Activated CD4-positive, alpha-beta T cell treated with anti-CD3 and anti-CD28 coated beads for 1 hour (primary cell): ENCODE measurements around the gene GNG2.
A peak's percentile ranks its signal among the peaks of the same experiment; 100 is the strongest.

Source experiments
- DNase-seq: peaks from one replicate; pipeline ENCODE4 v3.0.0-alpha.2; 2020

Gene GNG2

GRCh38 chr14:51895375-51895774, 35.0 kb downstream of the GNG2 start:
- DNase-seq, result no peak

- DNase-seq, result no peak
Observed at GRCh38 chr14:51897791-51898355, 37.5 kb downstream of the GNG2 start.

DNA sequence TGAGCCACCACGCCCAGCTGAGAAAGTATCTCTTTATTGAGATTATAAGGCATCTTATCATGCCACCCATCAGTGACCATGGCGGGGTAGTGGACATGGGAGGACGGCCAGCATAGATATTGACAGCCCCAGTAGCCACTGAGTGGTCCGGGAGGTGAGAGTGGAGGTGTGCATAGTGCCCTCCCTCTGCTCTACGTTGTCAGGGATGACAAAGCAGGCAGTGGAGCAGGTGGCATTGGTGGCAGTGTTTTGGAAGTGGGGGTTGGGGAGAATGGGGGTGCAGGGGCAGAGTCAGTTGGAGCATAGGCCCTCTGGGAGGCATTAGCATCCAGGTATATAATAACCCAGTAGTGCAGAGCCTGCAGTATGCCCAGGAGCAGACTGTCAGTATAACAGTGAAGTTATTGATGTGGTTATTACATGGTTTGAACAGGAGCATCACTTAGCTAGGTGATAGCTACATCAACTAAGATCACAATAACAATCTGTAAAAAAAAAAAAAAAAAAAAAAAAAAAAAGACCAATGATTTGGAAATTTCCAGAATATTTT, 41.1 kb downstream of the GNG2 start:
- DNase-seq, result no peak

DNA sequence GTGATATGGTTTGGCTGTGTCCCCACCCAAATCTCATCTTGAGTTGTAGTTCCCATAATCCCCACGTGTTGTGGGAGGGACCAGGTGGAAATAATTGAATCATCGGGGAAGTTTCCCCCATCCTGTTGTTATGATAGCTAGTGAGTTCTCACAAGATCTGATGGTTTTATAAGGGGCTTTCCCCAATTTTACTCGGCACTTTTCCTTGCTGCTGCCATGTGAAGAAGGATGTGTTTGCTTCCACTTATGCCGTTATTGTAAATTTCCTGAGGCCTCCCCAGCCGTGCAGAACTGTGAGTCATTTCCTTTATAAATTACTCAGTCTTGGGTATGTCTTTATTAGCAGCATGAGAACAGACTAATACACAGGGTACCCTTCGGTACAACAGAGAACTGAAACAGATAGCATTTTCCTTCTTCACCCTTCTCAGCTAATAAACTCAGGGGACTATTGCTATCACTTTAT, 45.3 kb downstream of the GNG2 start:
- peak; percentile 31 for DNase-seq

DNA sequence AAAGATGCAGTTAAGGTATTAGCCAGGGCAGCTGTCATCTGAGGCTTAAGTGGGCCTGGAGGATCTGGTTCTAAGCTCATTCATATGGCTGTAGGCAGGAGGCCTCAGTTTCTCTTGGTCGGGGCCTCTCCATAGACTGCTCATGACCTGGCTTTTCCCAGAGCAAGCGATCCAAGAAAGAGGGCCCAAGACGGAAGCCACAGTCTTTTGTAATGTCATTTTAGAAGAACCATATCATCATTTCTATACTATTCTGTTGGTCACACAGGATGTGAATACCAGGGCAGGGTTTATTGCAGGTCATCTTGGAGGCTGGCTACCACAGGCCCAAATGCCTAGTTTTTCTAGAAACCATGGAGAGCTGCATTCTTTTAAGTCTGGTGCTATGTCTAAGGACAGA, 47.7 kb downstream of the GNG2 start:
- no peak for DNase-seq

GRCh38 chr14:51912112-51912786, 51.8 kb downstream of the GNG2 start:
- DNase-seq, result no peak

DNA sequence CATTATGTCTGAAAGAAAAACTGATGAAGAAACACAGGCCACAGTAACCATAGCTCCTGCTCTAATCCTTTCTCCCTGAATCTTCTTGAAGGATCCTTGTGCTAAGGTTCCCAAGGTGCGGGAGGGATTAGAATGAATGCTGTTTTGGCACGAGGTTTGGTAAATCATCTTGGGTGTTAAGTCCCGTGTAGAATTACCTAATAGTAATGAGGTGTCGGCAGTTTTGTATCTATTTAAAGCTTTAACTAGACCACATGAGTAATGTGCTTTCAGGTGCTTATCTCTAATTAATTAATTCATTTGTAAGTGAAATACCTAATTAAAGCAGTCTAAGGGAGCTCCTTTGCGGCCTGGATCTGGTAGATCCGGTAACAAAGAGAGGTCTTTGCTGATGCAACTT, 53.9 kb downstream of the GNG2 start:
- DNase-seq, result no peak

DNA sequence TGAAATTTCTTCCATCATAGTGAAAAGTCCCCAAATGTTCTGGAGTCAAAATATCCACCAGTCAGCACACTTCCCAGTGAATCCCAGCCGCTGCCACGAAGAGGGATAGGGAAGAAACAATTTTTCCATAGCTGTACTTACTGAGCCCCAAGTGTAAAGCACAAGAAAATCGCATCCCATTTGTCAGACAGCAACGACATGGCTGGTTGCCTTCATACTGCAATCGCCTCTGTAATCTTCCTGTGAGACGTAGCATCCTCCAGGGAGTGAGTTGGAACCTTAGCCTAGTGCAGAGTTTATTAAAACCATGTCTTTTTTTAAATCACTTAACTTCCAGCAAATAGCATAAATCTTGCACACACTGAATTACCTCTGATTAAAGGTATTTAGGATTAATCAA, 56.8 kb downstream of the GNG2 start:
- DNase-seq, result no peak

- no peak for DNase-seq
Observed at GRCh38 chr14:51921026-51921425, 60.6 kb downstream of the GNG2 start.

DNA sequence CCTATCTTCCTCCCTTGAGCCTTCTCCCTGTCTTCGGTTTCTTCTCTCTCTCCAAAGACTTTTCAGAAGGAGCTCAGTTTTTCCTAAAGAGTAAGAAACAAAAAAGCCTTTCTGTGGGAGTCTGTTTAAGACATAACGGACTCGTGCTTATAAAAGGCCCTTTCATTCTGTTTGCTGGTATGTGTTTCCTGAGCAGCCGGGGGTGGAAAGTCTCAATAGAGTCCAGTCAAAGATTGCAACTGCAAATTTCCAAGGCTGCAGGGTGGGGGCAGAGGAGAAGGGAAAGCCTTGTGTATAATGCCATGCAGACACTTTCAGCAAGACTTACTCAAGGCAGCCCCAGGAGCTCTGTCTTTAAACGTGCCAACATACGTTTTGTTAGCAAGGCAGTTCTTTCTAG, 62.2 kb downstream of the GNG2 start:
- DNase-seq, result no peak

DNA sequence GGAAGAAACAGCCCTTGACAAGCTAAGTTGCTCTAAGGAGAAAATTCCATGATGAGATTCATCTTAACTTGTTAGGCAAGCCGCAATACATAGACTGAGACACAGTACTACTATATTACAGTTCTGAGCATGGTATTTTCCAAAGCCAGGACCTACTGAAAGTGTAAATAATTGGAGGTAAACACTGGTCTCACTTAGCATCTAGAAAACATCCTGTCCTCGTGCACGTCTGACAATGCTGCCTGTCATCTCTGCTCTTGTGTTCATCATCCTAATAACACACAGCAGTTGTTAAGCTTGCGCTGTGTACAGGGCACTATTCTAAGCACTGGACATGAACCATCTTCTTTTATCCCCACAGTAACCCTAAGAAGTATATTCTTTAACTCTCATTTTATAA, 64.2 kb downstream of the GNG2 start:
- no peak for DNase-seq

DNA sequence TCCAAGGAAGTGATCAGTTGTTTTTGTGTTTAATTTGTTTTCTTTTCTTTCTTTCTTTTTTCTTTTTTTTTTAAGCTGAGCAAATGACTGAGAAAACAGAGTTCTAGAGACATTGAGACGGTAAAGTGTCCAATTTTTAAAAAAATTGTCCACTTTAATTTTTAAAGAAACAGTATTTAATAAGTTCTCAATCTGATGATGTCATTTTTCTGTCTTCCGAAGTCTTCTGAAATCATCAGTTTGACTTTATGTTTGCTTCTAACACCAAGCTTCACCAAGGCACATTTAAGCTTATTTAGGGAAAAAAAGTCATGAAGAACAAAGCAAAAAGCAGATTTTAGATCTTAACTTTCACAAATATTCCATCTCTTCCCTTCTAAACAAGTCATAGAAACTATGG, 65.6 kb downstream of the GNG2 start:
- DNase-seq, result no peak

- no peak for DNase-seq
Observed at GRCh38 chr14:51926449-51926848, 66.0 kb downstream of the GNG2 start.

- no peak for DNase-seq
Observed at GRCh38 chr14:51928568-51928967, 68.2 kb downstream of the GNG2 start.

DNA sequence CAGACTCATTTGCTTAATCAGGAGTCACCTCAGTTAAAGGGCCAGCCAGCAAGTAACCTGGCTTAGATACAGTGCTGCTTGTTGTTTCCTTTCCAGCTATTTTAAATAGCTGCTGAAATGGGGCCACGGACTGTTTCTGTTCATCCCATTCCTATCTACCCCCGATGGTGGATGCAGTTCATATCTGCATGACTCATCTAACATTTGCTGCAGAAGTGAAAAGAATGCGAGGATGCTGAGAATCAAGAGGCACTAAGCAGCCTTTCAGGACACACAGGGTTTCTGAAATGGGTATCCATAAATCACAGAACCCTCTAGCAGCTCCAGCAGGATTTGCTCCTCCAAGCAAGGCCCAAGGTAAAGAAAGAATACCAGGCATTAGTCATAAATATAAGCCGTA, 68.8 kb downstream of the GNG2 start:
- DNase-seq, result no peak

- DNase-seq, result no peak
Observed at GRCh38 chr14:51929910-51930682, 69.7 kb downstream of the GNG2 start.

- DNase-seq, result no peak
Observed at GRCh38 chr14:51931308-51931707, 70.9 kb downstream of the GNG2 start.

DNA sequence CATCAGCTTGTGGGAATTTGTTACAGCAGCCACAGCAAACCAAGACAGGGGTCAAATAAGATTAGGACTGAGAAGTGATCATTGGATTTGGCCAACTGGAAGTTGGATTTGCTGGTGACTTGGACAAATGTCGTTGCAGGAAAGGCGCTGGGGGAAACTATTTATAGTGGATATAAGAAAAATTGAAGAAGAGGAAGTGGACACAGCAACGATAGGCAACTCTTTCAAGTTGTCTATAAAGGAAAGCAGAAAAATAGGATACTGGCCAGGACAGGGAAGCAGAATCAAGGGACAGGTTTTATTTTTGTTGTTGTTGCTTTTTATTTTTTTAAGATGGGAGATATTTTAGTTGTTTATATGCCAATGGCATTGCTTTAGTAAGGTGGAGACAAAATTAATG, 72.8 kb downstream of the GNG2 start:
- no peak for DNase-seq

GRCh38 chr14:51938137-51938536, 77.7 kb downstream of the GNG2 start:
- no peak for DNase-seq

- no peak for DNase-seq
Observed at GRCh38 chr14:51938821-51939220, 78.4 kb downstream of the GNG2 start.

- no peak for DNase-seq
Observed at GRCh38 chr14:51939226-51939625, 78.8 kb downstream of the GNG2 start.

GRCh38 chr14:51939755-51940301, 79.4 kb downstream of the GNG2 start:
- DNase-seq, result no peak

DNA sequence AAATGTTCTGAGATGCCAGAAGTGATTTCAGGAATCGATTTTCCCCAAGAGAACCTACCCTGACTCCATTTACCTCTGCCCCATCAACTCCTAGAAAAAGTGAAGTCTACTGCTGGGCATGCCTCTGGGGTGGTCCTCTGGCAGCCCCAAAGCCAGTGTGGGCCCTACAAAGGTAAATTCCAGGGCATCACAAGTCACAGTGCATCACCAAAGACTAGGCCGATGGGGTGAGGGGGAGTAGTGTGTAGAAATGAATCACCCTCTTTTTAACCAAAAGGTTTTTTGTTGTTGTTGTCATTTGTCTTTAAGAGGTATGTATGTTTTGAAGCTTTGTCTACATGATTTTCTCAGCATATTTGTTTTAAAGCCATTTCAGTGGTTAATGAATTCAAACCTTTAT, 82.6 kb downstream of the GNG2 start:
- no peak for DNase-seq

DNA sequence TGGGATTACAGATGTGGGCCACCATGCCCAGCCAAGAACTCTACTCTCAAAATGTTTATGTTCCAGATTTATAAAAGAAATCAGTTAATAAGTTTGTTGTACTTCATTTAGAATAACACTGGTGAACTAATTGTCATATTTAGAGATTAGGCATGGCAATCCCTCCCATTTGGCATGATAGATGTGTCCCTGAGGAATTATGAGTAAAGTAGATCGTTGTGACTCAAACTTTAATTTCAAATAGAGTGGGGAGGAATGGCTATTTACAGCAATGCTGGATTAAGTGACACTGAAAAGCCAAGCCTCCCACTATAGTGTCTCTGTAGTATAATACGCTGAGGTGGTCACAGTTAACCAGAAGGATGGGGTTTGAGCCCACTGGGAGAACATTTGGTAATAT, 89.6 kb downstream of the GNG2 start:
- no peak for DNase-seq
